ENCODE measurements around the gene PGR. TPM values are rescaled to one million over a fixed set of nuclear protein-coding genes. Genes with fewer than 3 reads are reported as not detected.

The PGR gene
- total RNA-seq, 1 experiment from 2014 or later: 0.20 TPM

DNA sequence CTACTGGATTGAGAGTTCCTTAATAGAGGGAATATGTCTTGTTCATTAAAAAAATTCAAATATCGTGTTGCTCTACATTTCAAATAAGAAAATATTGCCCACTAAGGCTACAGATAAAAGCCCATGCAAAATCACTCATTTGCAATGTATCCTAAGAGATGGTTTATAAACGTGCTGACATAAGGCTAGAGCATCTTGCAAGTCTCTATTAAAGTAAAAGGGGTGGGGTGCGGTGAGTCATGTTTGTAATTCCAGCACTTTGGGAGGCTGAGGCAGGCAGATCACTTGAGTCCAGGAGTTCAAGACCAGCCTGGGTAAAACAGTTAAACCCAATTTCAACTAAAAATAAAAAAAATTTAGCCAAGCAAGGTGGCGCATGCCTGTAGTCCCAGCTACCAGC lies 70.3 kb downstream of the PGR start (continued):
- TF ChIP-seq OVOL2 (CRISPR knock-in tag; IDR thresholded peaks at IDR 0.05; ENCODE audit: borderline replicate concordance) (no peak), GRHL2 (CRISPR knock-in tag; IDR thresholded peaks at IDR 0.05; ENCODE audit: insufficient replicate concordance, severe bottlenecking) (no peak), NR3C1 (CRISPR knock-in tag; conservative IDR thresholded peaks at IDR 0.05; ENCODE audit: low read depth) (no peak), RORB (CRISPR knock-in tag; IDR thresholded peaks at IDR 0.05) (no peak), ATF1 (CRISPR knock-in tag; IDR thresholded peaks at IDR 0.05) (no peak)
- TF ChIP-seq, protein P1, sequence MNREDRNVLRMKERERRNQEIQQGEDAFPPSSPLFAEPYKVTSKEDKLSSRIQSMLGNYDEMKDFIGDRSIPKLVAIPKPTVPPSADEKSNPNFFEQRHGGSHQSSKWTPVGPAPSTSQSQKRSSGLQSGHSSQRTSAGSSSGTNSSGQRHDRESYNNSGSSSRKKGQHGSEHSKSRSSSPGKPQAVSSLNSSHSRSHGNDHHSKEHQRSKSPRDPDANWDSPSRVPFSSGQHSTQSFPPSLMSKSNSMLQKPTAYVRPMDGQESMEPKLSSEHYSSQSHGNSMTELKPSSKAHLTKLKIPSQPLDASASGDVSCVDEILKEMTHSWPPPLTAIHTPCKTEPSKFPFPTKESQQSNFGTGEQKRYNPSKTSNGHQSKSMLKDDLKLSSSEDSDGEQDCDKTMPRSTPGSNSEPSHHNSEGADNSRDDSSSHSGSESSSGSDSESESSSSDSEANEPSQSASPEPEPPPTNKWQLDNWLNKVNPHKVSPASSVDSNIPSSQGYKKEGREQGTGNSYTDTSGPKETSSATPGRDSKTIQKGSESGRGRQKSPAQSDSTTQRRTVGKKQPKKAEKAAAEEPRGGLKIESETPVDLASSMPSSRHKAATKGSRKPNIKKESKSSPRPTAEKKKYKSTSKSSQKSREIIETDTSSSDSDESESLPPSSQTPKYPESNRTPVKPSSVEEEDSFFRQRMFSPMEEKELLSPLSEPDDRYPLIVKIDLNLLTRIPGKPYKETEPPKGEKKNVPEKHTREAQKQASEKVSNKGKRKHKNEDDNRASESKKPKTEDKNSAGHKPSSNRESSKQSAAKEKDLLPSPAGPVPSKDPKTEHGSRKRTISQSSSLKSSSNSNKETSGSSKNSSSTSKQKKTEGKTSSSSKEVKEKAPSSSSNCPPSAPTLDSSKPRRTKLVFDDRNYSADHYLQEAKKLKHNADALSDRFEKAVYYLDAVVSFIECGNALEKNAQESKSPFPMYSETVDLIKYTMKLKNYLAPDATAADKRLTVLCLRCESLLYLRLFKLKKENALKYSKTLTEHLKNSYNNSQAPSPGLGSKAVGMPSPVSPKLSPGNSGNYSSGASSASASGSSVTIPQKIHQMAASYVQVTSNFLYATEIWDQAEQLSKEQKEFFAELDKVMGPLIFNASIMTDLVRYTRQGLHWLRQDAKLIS (CRISPR knock-in tag; IDR thresholded peaks at IDR 0.05; ENCODE audit: borderline replicate concordance): no peak
- TF ChIP-seq, protein P2, sequence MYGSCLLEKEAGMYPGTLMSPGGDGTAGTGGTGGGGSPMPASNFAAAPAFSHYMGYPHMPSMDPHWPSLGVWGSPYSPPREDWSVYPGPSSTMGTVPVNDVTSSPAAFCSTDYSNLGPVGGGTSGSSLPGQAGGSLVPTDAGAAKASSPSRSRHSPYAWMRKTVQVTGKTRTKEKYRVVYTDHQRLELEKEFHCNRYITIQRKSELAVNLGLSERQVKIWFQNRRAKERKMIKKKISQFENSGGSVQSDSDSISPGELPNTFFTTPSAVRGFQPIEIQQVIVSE (CRISPR knock-in tag; IDR thresholded peaks at IDR 0.05; ENCODE audit: borderline replicate concordance): no peak
- TF ChIP-seq, protein P3, sequence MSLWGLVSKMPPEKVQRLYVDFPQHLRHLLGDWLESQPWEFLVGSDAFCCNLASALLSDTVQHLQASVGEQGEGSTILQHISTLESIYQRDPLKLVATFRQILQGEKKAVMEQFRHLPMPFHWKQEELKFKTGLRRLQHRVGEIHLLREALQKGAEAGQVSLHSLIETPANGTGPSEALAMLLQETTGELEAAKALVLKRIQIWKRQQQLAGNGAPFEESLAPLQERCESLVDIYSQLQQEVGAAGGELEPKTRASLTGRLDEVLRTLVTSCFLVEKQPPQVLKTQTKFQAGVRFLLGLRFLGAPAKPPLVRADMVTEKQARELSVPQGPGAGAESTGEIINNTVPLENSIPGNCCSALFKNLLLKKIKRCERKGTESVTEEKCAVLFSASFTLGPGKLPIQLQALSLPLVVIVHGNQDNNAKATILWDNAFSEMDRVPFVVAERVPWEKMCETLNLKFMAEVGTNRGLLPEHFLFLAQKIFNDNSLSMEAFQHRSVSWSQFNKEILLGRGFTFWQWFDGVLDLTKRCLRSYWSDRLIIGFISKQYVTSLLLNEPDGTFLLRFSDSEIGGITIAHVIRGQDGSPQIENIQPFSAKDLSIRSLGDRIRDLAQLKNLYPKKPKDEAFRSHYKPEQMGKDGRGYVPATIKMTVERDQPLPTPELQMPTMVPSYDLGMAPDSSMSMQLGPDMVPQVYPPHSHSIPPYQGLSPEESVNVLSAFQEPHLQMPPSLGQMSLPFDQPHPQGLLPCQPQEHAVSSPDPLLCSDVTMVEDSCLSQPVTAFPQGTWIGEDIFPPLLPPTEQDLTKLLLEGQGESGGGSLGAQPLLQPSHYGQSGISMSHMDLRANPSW (CRISPR knock-in tag; conservative IDR thresholded peaks at IDR 0.05; ENCODE audit: low read depth): no peak
- TF ChIP-seq, protein P4, sequence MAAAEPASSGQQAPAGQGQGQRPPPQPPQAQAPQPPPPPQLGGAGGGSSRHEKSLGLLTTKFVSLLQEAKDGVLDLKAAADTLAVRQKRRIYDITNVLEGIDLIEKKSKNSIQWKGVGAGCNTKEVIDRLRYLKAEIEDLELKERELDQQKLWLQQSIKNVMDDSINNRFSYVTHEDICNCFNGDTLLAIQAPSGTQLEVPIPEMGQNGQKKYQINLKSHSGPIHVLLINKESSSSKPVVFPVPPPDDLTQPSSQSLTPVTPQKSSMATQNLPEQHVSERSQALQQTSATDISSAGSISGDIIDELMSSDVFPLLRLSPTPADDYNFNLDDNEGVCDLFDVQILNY (CRISPR knock-in tag; IDR thresholded peaks at IDR 0.05): no peak

DNA sequence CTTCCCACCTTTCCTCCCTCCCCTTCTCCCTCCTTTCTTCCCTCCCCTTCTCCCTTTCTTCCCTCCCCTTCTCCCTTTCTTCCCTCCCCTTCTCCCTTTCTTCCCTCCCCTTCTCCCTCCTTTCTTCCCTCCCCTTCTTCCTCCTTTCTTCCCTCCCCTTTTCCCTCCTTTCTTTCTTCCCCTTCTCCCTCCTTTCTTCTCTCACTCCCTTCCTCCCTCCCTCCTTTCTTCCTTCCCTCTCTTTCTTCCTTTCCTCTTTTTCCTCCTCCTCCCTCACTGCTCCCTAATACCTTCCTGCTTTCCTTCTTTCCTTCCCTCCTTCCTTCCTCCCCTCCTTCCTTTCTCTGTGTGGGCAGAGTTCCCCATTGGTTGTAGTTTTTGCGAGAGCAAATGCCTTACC lies 76.1 kb downstream of the PGR start:
- ChIA-PET CTCF (no interaction called here), POLR2A (no interaction called here)
- TF ChIP-seq, protein P5, sequence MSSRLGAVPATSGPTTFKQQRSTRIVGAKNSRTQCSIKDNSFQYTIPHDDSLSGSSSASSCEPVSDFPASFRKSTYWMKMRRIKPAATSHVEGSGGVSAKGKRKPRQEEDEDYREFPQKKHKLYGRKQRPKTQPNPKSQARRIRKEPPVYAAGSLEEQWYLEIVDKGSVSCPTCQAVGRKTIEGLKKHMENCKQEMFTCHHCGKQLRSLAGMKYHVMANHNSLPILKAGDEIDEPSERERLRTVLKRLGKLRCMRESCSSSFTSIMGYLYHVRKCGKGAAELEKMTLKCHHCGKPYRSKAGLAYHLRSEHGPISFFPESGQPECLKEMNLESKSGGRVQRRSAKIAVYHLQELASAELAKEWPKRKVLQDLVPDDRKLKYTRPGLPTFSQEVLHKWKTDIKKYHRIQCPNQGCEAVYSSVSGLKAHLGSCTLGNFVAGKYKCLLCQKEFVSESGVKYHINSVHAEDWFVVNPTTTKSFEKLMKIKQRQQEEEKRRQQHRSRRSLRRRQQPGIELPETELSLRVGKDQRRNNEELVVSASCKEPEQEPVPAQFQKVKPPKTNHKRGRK (CRISPR knock-in tag; IDR thresholded peaks at IDR 0.05; ENCODE audit: borderline replicate concordance): 0 out of 2 replicates have a peak, but pooled peaks have one; percentile 65
- TF ChIP-seq HMGA2 (CRISPR knock-in tag; IDR thresholded peaks at IDR 0.05) (no peak), ZBTB21 (CRISPR knock-in tag; IDR thresholded peaks at IDR 0.05; ENCODE audit: borderline replicate concordance) (no peak), GRHL2 (CRISPR knock-in tag; IDR thresholded peaks at IDR 0.05; ENCODE audit: insufficient replicate concordance, severe bottlenecking) (no peak)
- ATAC-seq (no peak), DNase-seq (ENCODE audit: low spot score) (no peak)
- Mint-ChIP-seq H3K9me3 (no peaks in the 10 kb centered on the region), H3K4me3 (no peak overlapping the region), H3K36me3 (no peaks in the 10 kb centered on the region), H3K4me1 (no peaks in the 10 kb centered on the region), H3K27me3 (ENCODE audit: low read depth) (no peaks in the 10 kb centered on the region), H3K27ac (no peak overlapping the region)

DNA sequence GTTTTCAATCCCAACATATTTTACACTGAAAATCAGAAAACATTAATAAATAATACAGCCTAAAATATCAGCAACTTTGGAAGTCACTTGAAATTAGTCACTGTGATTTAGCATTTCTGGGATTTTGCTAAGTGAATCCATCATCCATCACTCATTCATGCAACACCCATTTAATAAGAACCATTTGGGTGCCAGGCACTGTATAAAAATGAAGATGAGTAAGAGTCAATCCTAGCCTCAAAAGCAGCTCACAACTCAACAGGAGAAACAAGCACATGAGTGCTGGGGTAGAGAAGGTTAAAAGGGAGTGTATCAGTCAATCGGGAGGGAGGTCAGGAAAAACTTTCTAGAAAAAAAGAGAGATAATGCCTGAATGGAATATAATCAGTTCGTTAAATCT lies 77.9 kb downstream of the PGR start:
- H3K27ac Mint-ChIP-seq: no peak overlapping the region
- ATAC-seq (no peak), DNase-seq (ENCODE audit: low spot score) (no peak)
- CTCF ChIA-PET: no interaction called here
- H3K4me1 Mint-ChIP-seq: peaks cover 5% of the 10 kb centered on the region
- H3K27me3 Mint-ChIP-seq (ENCODE audit: low read depth): no peaks in the 10 kb centered on the region
- no peaks in the 10 kb centered on the region for H3K36me3 Mint-ChIP-seq
- H3K9me3 Mint-ChIP-seq: no peaks in the 10 kb centered on the region
- no peak overlapping the region for H3K4me3 Mint-ChIP-seq
- POLR2A ChIA-PET: no interaction called here
- TF ChIP-seq, protein P6, sequence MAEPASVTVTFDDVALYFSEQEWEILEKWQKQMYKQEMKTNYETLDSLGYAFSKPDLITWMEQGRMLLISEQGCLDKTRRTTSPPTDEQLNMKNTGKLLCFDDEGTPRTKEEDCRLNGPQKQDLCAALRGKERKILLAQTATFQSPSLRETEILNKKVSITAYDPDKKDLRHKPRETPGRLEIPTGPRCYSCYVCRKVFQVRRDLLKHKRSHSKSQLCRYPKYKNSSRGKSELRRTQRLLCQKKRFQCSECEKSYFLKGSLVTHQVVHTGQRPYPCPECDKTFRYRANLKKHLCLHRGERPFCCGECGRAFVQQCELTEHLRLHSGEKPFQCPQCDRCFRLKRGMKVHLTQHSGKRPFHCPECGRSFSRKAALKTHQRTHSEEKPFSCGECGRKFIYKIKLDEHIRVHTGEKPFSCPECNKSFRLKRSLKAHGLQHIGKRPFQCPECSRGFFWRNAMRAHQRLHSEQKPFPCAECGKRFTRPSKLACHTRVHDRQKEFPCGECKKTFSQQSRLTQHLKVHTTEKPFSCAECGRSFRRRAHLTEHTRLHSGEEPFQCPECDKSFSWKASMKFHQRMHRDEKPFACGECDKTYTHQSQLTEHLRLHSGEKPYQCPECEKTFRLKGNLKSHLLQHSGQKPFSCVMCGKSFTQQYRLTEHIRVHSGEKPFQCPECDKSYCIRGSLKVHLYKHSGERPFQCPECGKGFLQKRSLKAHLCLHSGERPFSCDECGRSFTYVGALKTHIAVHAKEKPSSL (CRISPR knock-in tag; conservative IDR thresholded peaks at IDR 0.05): no peak
- TF ChIP-seq ESRRA (CRISPR knock-in tag; IDR thresholded peaks at IDR 0.05; ENCODE audit: borderline replicate concordance) (no peak), SOX15 (CRISPR knock-in tag; IDR thresholded peaks at IDR 0.05) (no peak), SMAD3 (CRISPR knock-in tag; IDR thresholded peaks at IDR 0.05; ENCODE audit: borderline replicate concordance) (no peak), NR3C1 (CRISPR knock-in tag; conservative IDR thresholded peaks at IDR 0.05; ENCODE audit: low read depth) (no peak), ETV6 (CRISPR knock-in tag; IDR thresholded peaks at IDR 0.05) (no peak)
- TF ChIP-seq, protein P4 (CRISPR knock-in tag; IDR thresholded peaks at IDR 0.05): no peak
- TF ChIP-seq, protein P7, sequence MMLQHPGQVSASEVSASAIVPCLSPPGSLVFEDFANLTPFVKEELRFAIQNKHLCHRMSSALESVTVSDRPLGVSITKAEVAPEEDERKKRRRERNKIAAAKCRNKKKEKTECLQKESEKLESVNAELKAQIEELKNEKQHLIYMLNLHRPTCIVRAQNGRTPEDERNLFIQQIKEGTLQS (CRISPR knock-in tag; conservative IDR thresholded peaks at IDR 0.05): no peak

Data from WTC11 (cell line).